Measurements from ENCODE around the gene SIRPA. TPM values are rescaled to one million over a fixed set of nuclear protein-coding genes. Genes with fewer than 3 reads are reported as not detected.

SIRPA gene
- total RNA-seq, 1 experiment from 2014 or later, result 6.7 TPM

DNA sequence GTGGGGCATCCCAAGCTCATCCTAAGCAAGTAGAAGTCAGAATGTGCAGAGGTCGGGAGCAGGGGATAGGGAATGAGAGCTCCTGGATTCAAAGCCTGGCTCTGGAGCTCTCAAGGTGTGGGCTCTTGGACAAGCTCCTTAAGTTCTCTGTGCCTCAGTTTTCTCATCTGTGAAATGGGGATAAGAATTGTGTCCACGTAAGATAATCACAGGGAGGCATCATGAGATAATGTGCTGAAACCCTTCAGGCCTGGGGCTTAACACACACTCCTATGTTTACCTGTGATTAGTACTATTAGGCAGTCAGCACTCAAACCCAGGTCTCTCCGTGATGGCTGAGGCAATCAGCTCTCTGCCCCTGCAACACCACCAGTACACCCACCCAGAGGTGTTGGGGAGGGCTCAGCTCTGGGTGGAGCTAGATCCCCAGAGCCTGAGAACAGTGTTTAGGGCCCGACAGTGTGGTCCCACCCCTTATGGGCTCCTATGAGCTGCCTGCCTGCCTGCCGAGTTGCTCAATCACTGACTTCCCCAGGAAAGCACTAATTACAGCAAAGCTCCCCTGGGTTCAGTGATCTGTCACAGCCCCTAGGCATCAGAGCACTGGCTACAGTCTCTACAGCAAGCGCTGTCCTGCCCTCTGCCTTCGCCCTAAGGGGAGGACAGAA, 6.3 kb upstream of the SIRPA start:
- Histone ChIP-seq H3K36me3 (replicated peaks; ENCODE audit: control insufficient read depth, insufficient read depth, low read length) (no peaks in the 10 kb centered on the region), H3K27me3 (ENCODE audit: control insufficient read depth, insufficient read depth, low read length) (peaks cover 9% of the 10 kb centered on the region), H3K4me3 (ENCODE audit: insufficient read depth, low read depth, low read length) (no peak overlapping the region)
- DNase-seq, result no peak

DNA sequence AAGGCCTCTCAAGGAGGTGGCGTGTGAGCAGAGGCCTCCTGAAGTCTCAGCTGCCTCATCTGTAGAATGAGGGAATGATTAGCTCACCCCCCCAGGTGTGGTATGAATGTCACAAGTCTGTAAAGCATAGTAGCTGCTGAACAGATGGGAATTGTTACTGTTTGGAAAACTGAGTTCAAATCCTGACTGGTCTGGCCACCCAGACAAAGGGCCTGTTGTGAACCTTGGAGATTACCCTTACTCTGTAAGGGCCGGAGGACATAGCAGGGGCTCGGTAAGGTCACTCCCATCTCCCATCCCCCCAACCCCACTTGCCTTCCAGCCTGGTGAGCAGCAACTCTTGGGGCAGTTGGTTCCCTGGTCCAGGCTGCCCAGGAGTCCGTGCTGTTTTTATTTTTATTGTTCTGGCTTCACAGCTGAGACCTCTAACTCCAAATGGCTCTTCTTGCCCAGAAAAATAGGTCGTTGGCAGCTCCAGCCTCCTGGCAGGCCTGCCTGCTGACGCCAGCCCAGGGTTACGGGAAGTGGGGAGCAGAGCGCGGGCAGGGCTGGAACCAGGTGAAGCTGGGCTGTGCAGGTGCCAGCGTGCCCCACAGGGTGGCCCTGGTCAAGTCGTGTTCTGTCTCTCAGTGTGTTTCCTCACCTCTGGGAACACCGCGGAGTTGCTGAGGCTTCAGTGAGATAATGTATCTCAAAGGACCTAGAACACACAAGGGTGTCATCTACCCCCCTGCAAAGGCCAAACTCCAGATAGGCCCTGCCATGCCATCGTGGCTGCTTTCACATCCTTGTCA, 4.5 kb upstream of the SIRPA start:
- Histone ChIP-seq H3K36me3 (replicated peaks; ENCODE audit: control insufficient read depth, insufficient read depth, low read length) (no peaks in the 10 kb centered on the region), H3K27me3 (ENCODE audit: control insufficient read depth, insufficient read depth, low read length) (peaks cover 12% of the 10 kb centered on the region), H3K4me3 (ENCODE audit: insufficient read depth, low read depth, low read length) (no peak overlapping the region)
- no peak for DNase-seq

DNA sequence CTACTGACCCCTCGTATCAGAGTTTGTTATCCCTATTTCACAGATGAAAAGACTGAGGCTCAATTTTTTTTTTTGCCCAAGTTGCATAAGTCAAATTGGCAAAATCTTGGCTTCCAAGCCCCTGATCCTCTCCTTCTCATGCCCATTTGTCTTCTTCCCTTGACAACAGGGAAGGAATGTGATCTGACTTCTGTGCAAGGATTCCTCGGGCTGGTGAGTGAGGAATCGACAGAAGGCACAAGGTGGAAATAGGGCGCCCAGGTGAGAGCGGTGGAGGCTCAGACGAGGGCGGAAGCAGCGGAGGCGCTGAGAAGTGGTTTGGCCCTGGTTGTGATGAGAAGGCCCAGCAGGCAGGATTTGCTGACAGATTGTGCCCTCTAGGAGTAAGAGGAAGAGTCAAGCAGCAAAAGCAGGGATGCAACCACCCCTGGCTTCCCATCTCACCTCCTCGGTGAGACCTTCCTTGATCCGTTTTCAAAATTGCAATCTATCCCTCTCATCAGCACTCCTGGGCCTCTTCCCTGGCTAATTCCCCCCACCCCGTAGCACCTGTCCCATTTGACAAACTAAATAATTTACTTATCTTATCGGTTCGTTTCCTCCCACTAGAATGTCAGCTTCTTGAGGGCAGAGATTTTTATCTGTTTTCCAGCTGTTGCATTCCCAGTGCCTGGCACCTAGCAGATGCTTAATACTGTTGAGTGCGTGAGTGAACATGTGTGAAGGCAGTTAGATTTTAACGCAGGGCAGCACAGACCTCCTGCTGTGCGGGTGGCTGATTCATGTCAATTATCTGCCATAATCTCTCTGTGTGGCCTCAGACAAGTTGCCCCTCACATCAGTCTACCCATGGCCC, 3.7 kb upstream of the SIRPA start:
- Histone ChIP-seq H3K27me3 (ENCODE audit: control insufficient read depth, insufficient read depth, low read length) (peaks cover 20% of the 10 kb centered on the region), H3K36me3 (replicated peaks; ENCODE audit: control insufficient read depth, insufficient read depth, low read length) (no peaks in the 10 kb centered on the region)
- peak; percentile 68 for DNase-seq

DNA sequence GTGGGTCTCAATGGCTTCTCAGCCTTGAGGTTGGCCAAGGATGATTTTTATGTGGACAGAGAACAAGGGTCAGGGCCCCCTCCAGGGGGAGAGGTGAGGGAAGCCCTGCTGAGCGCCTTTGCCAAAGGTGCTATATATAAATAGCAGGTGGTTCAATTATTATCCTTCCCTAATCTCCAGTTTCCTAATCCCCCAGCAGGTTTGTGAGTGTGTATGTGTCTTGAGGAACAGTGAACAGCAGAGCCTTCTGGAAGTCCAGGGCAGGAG, 3.2 kb upstream of the SIRPA start:
- Histone ChIP-seq H3K36me3 (replicated peaks; ENCODE audit: control insufficient read depth, insufficient read depth, low read length) (no peaks in the 10 kb centered on the region), H3K4me3 (ENCODE audit: insufficient read depth, low read depth, low read length) (no peak overlapping the region), H3K27me3 (ENCODE audit: control insufficient read depth, insufficient read depth, low read length) (peaks cover 22% of the 10 kb centered on the region)
- DNase-seq, result no peak

More for the DNA sequence above, 3.7 kb upstream of the SIRPA start:
- no peak overlapping the region for H3K4me3 ChIP-seq (ENCODE audit: insufficient read depth, low read depth, low read length)

DNA sequence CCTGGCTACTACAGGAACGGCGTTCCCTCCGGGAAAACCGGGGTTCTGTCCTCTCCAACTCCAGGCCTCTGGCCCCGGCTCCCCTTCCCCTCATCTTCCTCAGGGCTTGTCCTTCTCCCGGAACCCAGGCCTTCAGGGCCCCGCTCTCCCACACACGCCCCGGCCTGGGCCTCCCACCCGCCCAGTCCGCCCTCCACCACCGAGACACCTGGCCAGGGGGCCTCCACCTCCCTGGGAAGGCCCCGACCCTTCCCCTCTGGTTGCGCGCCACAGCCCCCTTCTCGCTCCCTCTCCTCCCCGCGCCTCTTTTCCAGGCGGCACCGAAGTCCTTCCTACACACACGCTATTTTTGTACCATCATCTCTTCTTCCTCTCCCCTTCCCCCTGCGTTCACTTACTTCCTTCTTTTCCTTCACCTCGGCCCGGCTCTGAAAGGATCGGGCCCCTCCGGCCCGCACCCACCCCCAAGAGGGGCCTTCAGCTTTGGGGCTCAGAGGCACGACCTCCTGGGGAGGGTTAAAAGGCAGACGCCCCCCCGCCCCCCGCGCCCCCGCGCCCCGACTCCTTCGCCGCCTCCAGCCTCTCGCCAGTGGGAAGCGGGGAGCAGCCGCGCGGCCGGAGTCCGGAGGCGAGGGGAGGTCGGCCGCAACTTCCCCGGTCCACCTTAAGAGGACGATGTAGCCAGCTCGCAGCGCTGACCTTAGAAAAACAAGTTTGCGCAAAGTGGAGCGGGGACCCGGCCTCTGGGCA, 1.3 kb upstream of the SIRPA start:
- Histone ChIP-seq H3K36me3 (replicated peaks; ENCODE audit: control insufficient read depth, insufficient read depth, low read length) (no peaks in the 10 kb centered on the region), H3K27me3 (ENCODE audit: control insufficient read depth, insufficient read depth, low read length) (peaks cover 22% of the 10 kb centered on the region), H3K4me3 (ENCODE audit: insufficient read depth, low read depth, low read length) (peak overlapping the region; percentile 47)
- DNase-seq, result peak; percentile 76

DNA sequence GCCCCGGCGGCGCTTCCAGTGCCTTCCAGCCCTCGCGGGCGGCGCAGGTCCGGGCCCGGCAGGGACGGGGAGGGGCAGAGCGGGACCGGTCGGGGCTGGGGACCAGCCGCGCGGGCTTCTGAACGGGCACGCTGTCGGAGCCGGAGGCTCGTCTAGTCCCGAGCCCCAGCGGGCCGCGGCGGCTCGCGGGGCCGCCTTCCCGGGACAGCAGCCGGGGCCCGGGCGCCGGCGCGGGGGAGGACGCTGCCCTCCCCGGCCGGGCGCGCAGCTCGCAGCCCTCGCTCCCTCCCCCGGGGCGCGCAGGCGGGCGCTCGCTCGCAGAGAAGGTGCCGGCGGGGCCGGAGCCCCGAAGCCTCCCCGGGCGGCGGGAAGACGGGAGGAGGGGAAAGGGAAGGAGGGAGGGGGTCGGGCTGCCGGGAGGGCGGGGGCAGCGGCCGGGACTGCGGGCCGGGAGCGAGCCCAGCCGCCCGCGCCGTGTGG, 696 bp upstream of the SIRPA start:
- peak; percentile 92 for DNase-seq
- no peaks in the 10 kb centered on the region for H3K36me3 ChIP-seq (replicated peaks; ENCODE audit: control insufficient read depth, insufficient read depth, low read length)
- peaks cover 22% of the 10 kb centered on the region for H3K27me3 ChIP-seq (ENCODE audit: control insufficient read depth, insufficient read depth, low read length)
- peak overlapping the region; percentile 47 for H3K4me3 ChIP-seq (ENCODE audit: insufficient read depth, low read depth, low read length)

DNA sequence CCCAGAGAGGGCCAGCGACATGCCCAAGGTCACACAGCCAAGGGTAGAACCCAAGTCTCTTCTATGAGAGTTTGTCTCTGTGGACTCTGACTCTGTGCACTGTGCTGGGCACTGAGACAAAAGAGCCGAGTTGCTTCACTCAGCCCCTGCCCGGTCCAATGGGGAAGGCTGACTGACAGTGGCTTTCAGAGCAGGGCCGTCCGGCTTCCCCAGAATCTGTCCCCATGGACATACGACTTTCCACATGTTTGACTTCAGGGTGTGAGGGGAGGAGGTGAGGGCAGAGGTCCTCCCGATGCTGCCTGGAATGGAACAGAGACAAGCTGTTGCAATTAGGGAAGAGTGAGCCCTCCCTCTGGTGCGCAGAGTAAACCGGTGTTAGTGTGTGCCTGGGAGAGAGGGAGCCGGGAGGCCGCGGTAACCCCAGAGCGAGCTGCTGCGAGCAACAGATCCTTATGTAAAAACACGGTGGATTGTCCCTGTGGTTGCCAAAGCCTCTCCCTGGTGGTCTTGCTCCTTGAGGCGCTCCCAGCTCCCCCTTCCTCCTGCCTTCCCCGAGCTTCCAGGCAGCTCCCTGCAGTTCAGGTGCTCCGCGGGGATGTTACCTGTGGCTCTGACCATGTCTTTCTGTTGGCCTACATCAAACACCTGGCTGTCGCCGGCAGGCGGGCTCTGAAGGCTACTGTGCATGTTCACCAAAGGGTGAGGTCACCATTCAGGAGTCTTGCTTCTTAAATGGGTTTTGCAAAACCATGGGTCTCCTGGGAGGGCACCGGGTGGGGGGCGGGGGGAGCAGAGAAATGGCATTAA, 672 bp downstream of the SIRPA start:
- H3K27me3 ChIP-seq (ENCODE audit: control insufficient read depth, insufficient read depth, low read length), result peaks cover 22% of the 10 kb centered on the region
- peak; percentile 75 for DNase-seq

DNA sequence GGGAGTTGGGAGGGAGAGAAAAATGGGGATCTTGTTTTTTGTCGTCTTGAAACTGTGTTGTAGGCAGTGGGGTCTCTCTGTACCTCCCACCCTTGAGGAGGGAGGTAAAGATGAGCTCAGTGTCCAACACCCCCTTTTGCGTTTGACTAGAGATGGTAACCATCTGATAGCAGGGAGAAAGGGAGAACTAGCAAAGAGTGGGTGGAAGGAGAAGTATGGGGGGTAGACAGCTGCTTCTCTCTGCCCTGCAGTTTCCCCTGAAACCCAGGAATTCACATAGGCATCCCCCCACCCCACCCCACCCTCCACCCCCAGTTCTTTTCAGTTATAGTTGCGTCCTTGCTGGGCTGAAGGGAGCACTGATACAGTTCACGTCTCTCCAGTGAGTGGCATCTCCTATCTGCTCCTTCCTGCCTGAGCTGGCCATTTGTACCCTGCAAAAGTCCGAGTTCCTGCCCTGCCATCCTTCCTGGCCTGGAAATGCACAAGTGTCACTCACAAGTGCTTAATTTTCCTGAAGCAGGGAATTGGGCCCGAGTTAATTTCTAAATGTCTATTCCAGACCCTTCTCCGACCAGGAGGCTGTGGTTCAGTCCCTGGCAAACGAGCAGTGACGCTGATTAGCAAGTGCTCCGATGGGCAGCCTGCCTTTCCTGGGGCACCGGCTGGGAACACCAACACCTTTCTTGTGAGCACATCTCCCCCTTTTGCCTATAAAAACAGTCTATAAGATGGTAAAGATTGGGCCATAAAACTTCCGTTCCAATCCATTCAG, 1.5 kb downstream of the SIRPA start:
- no peaks in the 10 kb centered on the region for H3K36me3 ChIP-seq (replicated peaks; ENCODE audit: control insufficient read depth, insufficient read depth, low read length)
- no peak for DNase-seq
- peaks cover 22% of the 10 kb centered on the region for H3K27me3 ChIP-seq (ENCODE audit: control insufficient read depth, insufficient read depth, low read length)
- no peak overlapping the region for H3K4me3 ChIP-seq (ENCODE audit: insufficient read depth, low read depth, low read length)

More for the DNA sequence above, 672 bp downstream of the SIRPA start:
- Histone ChIP-seq H3K36me3 (replicated peaks; ENCODE audit: control insufficient read depth, insufficient read depth, low read length) (no peaks in the 10 kb centered on the region), H3K4me3 (ENCODE audit: insufficient read depth, low read depth, low read length) (peak overlapping the region; percentile 47)

DNA sequence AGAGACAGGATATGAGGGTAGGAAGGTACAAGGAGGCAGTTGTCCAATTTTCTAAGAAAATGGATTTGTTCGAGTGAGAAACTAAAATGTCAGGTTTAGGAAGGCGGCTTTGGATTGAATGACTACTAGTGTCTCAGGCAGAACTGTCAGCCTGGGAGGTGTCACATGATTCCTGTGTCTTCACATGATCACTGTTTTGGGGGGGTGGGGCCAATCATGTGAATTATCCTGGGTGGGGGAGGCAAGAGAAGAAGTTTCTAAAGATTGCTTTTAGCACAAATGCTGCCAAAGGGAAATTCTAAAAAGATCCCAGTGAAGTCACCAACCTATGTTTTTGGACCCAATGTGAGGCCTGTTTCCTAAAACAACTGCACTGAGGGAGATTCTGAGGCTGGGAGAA, 2.3 kb downstream of the SIRPA start:
- no peak for DNase-seq
- Histone ChIP-seq H3K4me3 (ENCODE audit: insufficient read depth, low read depth, low read length) (no peak overlapping the region), H3K27me3 (ENCODE audit: control insufficient read depth, insufficient read depth, low read length) (peaks cover 20% of the 10 kb centered on the region), H3K36me3 (replicated peaks; ENCODE audit: control insufficient read depth, insufficient read depth, low read length) (no peaks in the 10 kb centered on the region)

DNA sequence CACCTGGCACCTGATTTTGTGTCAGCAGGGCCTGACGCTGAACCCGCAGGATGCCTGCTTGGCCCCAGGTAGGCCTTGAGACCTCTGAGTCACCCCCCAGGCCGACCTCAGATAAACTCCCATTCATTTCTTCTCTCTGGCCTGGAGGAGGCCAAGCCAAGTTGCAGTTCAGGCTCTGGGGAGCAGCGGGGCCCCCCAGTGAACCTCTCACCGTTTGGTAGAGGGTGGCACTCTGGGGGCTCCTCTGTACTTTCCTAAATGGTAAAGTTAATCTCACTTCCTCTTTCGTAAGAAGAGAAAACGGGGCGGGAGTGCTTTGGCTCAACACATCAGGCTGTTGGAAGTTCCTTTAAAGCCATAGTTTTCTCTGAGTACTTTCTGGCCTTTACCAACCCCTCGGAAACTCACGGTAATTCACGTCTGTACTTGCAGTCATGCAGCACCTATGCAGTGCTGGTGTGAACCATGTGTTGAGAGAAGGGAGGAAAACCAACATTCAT, 2.8 kb downstream of the SIRPA start:
- H3K27me3 ChIP-seq (ENCODE audit: control insufficient read depth, insufficient read depth, low read length), result peaks cover 20% of the 10 kb centered on the region
- H3K36me3 ChIP-seq (replicated peaks; ENCODE audit: control insufficient read depth, insufficient read depth, low read length), result no peaks in the 10 kb centered on the region
- DNase-seq, result no peak
- no peak overlapping the region for H3K4me3 ChIP-seq (ENCODE audit: insufficient read depth, low read depth, low read length)

DNA sequence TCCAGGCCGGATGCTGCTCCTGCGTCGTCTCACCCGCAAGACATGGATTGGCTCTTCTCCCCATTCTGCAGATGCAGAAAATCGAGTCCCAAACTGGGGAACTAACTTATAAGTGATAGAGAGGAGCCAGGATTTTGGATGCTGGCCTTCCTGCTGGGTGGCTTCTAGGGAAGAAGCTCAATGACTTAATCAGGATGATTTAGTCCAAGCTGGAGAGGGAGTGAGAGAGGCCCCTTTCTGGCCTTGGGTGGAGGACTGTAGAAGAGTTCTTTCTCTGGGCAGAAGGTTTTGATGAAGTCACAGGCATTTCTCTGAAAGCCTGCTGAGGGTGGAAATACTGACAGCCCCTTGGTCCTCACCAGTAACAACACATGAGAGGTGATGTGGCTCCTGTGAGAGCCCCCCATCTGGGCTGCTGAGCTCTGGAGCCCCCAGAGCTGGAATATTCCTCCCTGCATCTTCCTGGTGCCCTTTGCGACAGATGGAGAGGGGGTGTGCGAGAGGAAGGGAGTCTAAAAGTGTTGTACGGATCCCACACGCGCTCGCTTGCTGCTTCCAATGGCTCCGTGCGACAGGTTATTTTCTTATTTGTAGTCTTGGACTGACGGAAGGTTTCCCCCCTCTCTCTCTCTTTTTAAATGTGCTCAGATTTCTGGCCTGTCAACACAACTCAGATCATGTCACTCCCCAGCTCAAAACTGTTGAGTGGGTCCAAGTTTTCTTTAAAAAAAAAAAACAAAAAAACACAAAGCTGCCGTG, 3.5 kb downstream of the SIRPA start:
- DNase-seq, result no peak
- H3K27me3 ChIP-seq (ENCODE audit: control insufficient read depth, insufficient read depth, low read length), result peaks cover 13% of the 10 kb centered on the region
- H3K4me3 ChIP-seq (ENCODE audit: insufficient read depth, low read depth, low read length), result no peak overlapping the region
- H3K36me3 ChIP-seq (replicated peaks; ENCODE audit: control insufficient read depth, insufficient read depth, low read length), result no peaks in the 10 kb centered on the region

DNA sequence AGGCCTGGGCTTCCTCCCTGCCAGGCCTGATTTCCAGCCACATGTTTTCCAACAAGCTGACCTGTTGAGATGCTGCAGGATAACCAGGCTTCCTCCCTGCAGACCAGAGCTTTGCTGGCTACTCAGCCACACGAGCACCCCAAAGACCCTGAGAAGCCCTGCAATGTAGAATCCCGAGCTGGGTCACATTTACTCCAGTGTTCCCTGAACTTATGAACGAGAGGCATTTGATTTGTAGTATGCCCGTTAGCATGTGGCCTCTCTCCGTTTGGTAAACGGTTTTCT, 4.0 kb downstream of the SIRPA start:
- Histone ChIP-seq H3K27me3 (ENCODE audit: control insufficient read depth, insufficient read depth, low read length) (peaks cover 13% of the 10 kb centered on the region), H3K4me3 (ENCODE audit: insufficient read depth, low read depth, low read length) (no peak overlapping the region), H3K36me3 (replicated peaks; ENCODE audit: control insufficient read depth, insufficient read depth, low read length) (no peaks in the 10 kb centered on the region)
- DNase-seq, result no peak

All from H7 (cell line).